ENCODE data around the gene RTL10.
"Not testable (repeated sequence)": the region's sequence is repeated elsewhere in the genome, so short reads cannot be mapped to it uniquely, and the experiment has no call there.

The RTL10 gene

DNA sequence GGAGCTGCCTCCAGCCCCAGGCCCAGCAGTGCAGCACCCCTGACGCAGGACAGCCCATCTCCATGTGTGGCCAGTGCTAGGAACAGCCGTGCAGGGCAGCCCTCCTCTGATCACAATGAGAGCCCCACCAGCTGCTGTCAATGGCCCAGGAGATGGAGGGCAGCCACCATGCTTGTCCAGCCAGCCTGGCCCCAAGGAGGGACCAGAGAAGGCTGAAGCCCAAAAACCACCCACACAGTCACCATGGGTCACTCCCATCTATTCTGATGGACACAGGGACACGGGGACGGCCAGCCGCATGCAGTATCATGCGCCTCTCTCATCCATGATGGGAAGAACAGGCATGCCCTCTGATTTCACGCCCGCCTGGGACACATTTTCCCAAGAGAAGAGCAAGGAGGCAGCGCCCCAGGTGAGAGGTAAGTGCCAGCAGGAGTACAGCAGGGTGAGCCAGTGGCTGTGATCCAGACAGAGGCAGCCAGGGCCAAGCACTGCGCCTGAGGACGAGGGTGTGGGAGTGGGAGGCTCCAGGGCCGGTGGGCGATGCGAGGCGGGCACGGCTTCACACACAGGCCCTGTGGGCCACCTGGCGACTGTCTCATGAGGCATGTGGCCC, 33.6 kb upstream of the RTL10 start:
- DNase-seq = no peak

- no peak for DNase-seq
Measured at GRCh38 chr22:19887256-19887985, 32.7 kb upstream of the RTL10 start.

- DNase-seq = peak; percentile 85
Measured at GRCh38 chr22:19886605-19887255, 32.1 kb upstream of the RTL10 start.

DNA sequence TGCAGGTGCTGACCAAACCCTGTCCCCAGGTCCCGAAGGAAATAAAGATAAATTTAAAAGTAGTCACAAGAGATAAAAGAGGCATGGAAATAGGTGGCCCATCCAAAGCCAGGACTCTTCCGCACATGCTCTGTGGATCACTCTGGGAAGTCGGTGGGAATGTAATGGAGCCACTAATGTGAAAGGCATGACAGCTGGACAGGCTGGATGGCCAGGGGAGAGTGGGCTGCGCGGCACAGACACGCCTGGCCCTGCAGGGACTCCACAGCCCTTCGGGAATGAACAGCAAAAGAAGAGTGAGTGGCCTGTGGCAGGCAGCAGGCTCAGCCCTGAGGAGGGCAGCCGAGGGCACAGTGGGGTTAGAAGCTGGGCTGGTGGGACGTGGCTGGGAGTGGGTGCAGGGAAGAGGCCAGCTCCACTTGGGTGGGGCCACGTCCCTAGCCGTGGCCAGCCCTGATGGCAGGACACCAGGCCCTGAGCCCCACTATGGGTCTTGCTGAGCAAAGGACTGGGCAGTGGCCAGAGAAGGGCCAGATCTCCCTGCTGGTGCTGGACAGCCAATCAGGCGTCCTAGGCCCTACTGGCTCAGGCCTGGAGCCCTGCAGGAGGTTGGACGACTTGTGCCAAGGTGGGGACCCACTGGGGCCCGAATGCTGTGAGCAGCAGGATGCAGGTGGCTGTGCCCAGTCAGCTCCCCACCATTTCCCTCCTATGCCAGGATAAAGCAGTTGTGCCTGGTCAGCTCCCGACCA, 31.3 kb upstream of the RTL10 start:
- DNase-seq = no peak

- DNase-seq = no peak
Measured at GRCh38 chr22:19884954-19885751, 30.5 kb upstream of the RTL10 start.

DNA sequence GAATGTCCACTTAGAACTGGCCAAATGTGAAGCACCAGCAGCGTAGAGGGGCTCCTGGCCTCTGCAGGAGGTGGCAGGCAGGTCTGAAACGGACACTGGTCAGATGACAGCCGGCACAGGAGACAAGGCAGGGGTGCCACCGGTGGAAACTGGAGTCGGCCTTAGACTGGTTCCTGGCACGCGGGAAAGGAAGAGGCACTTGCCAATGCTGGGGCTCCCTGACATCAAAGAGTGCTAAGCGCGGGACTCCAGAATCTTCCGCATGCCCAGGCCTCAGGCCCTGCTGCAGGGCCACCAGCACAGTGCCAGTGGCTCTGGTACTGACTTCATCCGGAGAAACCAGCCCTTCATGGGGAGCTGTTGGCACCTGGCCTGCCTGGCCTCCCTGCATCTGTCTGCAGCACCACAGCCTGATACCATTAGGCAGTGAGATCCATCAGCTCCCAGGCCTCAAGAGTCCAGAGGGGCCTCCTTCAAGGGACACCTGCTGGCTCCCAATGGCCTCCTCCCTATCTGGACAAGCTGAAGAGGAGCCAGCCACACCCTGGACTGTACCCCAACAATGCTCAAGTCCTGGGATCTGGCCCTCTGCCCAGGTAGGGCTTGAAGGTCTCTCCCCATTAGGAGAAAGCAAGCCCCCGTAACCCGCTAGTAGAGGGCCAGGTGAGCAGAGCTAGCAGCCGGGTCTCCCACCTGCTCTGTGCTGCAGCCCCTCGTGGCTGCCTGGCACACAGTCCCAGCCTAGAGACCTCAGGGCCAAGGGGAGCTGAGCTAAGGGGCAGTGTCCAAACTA, 29.7 kb upstream of the RTL10 start:
- no peak for DNase-seq

DNA sequence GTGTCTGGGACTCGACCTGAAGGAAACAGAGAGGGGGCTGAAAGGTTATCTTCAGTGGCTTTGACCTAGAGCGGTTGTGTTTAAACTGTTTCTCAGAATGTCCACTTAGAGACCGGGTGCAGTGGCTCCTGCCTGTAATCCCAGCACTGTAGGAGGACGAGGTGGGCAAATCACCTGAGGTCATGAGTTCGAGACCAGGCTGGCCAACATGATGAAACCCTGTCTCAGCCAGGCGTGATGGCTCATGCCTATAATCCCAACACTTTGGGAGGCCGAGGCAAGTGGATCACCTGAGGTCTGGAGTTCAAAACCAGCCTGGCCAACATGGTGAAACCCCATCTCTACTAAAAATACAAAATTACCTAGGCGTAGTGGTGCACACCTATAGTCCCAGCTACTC, 28.8 kb upstream of the RTL10 start:
- DNase-seq = not testable (repeated sequence)

- no peak for DNase-seq
Measured at GRCh38 chr22:19882446-19883381, 28.0 kb upstream of the RTL10 start.

DNA sequence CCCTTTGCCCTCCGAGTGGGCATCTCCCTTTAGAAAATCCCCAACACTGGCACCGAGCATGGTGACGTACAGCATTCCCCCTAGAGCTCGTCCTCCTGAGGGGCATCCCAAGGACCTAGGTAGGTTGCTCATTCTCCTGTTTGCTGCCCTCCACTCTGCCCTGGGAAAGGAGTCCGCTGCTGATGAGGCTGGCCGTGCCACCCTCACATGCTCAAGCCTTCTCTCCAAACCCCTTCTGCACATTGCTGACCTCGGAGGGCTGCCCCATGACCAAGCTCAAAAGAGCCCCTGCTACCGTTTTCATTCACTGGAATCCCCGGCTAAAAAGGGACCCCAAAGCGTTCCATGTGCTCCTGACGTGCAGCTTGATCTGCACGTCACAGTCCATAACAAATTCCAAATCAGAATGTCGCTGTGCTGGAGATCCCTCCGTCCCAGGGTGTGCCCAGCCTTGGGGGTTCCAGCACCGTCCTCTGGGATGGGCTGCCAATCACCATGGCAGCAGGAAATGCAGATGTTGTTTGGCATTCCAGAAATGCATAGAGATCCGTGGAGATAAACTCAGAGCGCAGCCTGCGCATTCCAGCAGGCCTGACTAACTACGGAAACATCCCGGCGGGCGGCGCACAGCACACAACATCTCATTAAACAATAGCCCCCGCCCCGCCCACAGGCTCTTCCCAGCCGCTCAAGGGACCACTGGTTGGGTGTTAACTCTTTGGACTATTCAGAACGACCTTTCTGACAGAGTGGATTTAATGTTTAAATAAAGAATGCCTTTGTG, 26.3 kb upstream of the RTL10 start:
- no peak for DNase-seq

DNA sequence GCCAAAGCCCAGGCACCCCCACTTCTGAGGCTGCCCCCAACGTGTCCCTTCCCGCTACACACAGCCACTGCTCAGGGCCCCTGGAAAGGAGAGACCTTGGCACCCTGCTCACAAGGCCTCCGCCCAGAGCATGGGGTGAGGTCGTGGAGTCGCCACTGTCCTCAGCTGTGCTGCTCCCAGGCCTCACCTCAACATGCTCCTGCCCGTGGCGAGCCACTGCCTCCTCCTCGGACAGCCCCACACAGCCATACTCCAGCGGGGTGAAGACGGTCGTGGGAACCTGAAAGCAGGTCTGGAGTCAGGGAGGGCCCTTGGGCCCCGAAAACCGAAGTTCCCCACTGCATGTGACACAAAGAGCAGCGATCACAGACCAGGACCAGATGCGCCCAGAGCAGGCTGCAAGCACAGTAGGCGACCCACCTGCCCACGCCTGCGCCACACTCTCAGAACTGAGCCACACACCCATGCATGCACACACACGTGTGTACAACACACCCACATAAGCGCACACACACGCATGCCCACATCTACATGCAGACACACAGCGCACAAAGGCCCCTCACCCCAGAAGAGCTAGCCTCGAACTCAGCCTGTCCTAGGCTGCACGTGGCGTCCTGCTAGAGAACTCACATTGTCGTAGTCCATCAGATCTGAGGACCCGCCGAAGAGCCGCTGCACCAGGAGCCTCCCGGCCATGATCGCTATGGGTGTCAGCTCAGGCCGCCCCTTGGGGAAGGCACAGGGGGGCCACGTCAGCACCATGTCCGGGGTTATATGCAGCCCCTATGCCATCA, 25.5 kb upstream of the RTL10 start:
- no peak for DNase-seq

GRCh38 chr22:19879643-19879991, 24.9 kb upstream of the RTL10 start:
- no peak for DNase-seq

DNA sequence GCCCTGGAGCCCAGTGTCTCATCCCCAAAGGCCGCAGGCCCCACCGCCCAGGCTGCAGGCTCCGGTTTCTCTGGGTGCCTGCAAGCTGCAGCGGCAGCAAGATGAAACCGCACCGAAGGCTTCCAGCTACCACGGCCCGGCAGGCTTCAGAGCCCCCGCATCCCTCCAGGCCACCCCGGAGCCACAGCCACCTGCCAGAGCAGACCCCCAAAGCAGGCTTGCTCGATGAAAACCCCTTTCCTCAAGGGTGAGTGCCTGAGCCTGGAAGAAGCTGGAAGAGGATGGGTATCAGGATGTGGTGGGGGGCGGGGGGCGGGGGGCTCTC, 24.5 kb upstream of the RTL10 start:
- no peak for DNase-seq

DNA sequence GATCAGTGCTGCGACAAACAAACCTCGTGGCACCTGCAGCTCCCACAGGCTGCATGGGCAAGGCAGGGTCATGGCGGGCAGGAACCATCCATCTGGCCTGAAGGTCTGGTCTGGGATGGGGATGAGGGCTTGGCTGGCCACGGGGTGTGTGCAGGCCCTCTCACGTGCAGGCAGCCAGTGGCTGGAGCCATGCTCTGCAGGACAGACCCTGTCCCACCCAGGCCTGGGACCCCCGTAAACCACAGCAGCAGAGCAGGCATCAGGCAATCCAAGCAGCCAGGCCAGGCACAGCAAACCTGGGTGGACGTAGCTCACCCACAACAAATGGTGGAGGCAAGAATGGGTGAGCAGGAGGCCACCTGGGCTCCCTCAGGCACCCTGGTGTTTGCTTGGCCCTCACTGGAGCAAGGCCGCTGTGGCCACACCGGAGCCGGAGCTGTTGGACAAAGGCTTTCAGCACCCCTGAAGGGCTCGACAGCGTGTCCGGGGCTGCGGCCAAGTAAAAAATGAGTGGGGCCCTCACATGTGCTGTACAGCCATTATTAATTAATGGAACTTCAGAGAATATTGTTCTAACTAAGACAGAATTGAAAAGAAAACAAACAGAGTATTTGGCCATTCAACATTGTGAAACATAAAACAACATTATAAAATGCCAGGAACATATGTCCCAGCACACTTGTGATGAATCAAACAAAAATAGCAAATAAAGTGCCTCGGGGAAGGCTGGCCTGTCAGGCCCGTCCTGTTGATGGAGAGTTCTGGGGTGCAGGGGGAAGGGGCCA, 24.0 kb upstream of the RTL10 start:
- no peak for DNase-seq

DNA sequence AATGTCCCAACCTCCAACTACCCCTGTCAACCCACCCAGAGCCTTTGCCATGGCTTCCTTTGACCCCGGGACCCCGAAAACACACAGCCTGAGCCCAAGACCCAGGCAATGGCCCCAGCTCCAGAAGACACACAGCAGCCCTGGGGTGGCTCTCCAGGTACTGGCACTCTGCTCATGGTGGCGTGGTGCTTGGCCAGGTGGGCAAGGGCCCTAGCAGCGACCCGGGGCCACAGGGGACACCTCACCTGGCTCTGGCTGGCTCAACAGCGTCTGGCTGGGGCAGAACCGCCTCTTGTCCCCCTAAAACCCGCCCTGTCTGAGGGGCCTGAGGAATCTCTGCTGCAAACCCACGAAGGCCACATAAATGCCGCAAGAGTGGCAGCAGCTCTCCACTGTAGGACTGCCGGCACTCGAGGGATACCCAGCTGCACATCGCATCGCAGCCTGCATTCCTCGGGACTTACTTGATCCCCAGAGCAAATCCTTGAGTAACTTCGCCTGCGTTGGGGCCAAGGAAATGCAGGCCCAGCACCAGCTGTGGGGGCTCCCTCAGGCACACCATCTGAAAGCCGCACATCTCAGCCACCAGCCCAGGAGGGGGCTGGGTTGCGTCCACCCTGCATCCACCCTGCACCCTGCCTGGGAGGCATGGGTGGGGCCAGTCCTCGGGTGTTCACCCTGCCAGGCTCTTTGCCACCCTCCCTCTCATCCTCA, 23.1 kb upstream of the RTL10 start:
- DNase-seq = no peak

DNA sequence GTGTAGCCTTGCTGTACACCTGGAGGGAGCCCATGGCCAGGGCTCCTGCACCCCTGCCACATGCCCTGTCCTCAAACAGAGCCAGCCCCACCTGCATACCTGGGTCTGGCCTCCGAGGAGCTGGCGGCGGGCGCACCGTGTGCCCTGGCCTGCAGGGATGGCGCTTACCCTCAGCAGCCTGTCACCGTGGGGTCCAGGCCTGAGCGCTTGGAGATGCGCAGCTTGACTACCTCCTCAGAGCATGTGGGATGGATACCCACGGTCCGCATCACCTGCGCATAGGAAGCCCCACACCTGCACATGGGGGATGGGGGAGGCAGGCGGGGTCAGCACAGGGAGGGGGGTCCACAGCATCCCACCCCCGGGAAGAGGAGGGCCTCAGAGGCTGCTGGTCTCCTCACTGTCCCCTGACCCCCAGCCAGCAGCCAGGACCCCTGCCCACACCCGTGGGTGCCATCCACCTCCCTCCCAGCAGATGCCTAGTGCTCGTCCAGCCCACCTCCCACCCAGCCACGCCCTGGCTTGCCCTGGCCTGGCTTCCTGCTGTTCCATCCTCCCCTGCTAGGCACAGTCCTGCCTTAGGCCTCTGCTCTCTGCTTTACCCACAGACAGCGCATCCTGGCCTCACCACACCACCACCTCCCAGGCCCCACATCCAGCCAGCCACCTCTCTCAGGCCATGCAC, 22.4 kb upstream of the RTL10 start:
- DNase-seq = no peak

- no peak for DNase-seq
Measured at GRCh38 chr22:19876314-19876940, 21.8 kb upstream of the RTL10 start.

Measured in SIG-M5 (cell line).